Panc1 (cell line): Measurements from ENCODE around the gene PDXK.
"Not testable (repeated sequence)": the region's sequence is repeated elsewhere in the genome, so short reads cannot be mapped to it uniquely, and the experiment has no call there.

Experiments used
- CTCF ChIP-seq: fragments of 450-650 bp; IDR thresholded peaks from 2 replicates; pipeline ENCODE4 v1.5.1; 2017; ENCODE audit warnings: mild to moderate bottlenecking
- POLR2AphosphoS5 ChIP-seq: IDR thresholded peaks from 2 replicates; pipeline ENCODE4 v1.6.1; 2012; ENCODE audit warnings: mild to moderate bottlenecking, low read depth, low read length, moderate library complexity
- REST ChIP-seq, 2 experiments: IDR thresholded peaks; 2 replicates each; pipeline ENCODE4 v1.6.1; 2011 to 2012; ENCODE audit warnings: low read depth in 2 of 2, control low read depth in 1 of 2, low read length in 1 of 2, mild to moderate bottlenecking in 1 of 2, moderate library complexity in 1 of 2; ENCODE audit not compliant: insufficient read depth in 1 of 2
- TCF7L2 ChIP-seq: IDR thresholded peaks from 2 replicates; pipeline ENCODE4 v1.6.1; 2011; ENCODE audit warnings: mild to moderate bottlenecking, low read depth, low read length, inconsistent platforms

- not testable (repeated sequence) for TF ChIP-seq CTCF; POLR2AphosphoS5; REST (IDR thresholded peaks at IDR 0.05; ENCODE audit: insufficient read depth in 1 of 2, low read depth in 2 of 2, low read length in 1 of 2); TCF7L2
These were observed 5.8 kb upstream of the PDXK start for GRCh38 chr21:43713123-43713522.
